HL-60 (cell line): ENCODE data around the gene RNASE12.
"Not testable (repeated sequence)": the region's sequence is repeated elsewhere in the genome, so short reads cannot be mapped to it uniquely, and the experiment has no call there.

Experiments
- CTCF ChIP-seq: IDR thresholded peaks from one replicate; pipeline ENCODE4 v1.5.1; 2011; ENCODE audit warnings: low read length, control low read depth, inconsistent platforms; ENCODE audit not compliant: insufficient read depth
- GABPA ChIP-seq: IDR thresholded peaks from 2 replicates; pipeline ENCODE4 v1.6.1; 2012; ENCODE audit warnings: low read depth
- POLR2AphosphoS5 ChIP-seq: IDR thresholded peaks from 2 replicates; pipeline ENCODE4 v1.6.1; 2012; ENCODE audit warnings: low read depth
- SPI1 ChIP-seq: IDR thresholded peaks from 2 replicates; pipeline ENCODE4 v1.6.1; 2012; ENCODE audit warnings: low read depth, mild to moderate bottlenecking, borderline replicate concordance
- TF ChIP-seq, protein P1 (sequence below): IDR thresholded peaks from 2 replicates; pipeline ENCODE4 v1.6.1; 2012; ENCODE audit warnings: low read depth; ENCODE audit not compliant: insufficient replicate concordance

- TF ChIP-seq CTCF, POLR2AphosphoS5, GABPA, SPI1: not testable (repeated sequence)
- TF ChIP-seq, protein P1, sequence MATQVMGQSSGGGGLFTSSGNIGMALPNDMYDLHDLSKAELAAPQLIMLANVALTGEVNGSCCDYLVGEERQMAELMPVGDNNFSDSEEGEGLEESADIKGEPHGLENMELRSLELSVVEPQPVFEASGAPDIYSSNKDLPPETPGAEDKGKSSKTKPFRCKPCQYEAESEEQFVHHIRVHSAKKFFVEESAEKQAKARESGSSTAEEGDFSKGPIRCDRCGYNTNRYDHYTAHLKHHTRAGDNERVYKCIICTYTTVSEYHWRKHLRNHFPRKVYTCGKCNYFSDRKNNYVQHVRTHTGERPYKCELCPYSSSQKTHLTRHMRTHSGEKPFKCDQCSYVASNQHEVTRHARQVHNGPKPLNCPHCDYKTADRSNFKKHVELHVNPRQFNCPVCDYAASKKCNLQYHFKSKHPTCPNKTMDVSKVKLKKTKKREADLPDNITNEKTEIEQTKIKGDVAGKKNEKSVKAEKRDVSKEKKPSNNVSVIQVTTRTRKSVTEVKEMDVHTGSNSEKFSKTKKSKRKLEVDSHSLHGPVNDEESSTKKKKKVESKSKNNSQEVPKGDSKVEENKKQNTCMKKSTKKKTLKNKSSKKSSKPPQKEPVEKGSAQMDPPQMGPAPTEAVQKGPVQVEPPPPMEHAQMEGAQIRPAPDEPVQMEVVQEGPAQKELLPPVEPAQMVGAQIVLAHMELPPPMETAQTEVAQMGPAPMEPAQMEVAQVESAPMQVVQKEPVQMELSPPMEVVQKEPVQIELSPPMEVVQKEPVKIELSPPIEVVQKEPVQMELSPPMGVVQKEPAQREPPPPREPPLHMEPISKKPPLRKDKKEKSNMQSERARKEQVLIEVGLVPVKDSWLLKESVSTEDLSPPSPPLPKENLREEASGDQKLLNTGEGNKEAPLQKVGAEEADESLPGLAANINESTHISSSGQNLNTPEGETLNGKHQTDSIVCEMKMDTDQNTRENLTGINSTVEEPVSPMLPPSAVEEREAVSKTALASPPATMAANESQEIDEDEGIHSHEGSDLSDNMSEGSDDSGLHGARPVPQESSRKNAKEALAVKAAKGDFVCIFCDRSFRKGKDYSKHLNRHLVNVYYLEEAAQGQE = not testable (repeated sequence)
Measured at GRCh38 chr14:20569865-20570264, 21.3 kb downstream of the RNASE12 start.
